Vagina (tissue), 2 donors: ENCODE results near the gene ADGRL3. TPM values are rescaled to one million over a fixed set of nuclear protein-coding genes. Genes with fewer than 3 reads are reported as not detected.

Source experiments
- DNase-seq, 2 donors: peaks; one replicate each; pipeline ENCODE4 v3.0.0-alpha.2; 2017; ENCODE audit errors: extremely low spot score in 2 of 2
- H3K27ac ChIP-seq: fragments of 200-600 bp; sonication (generic); one replicate; pipeline ENCODE4 v1.5.1; 2019
- H3K27me3 ChIP-seq: fragments of 200-600 bp; sonication (generic); one replicate; pipeline ENCODE4 v1.5.1; 2019
- H3K36me3 ChIP-seq, 2 donors: fragments of 200-600 bp; sonication (generic); one replicate each; pipeline ENCODE4 v1.5.1; 2017 to 2019
- H3K4me1 ChIP-seq: fragments of 200-600 bp; sonication (generic); one replicate; pipeline ENCODE4 v1.5.1; 2019
- H3K4me3 ChIP-seq, 2 donors: fragments of 200-600 bp; sonication (generic); 1 replicate in 1 of 2; 2 replicates in 1 of 2; pipeline ENCODE4 v1.5.1; 2016 to 2019
- H3K9me3 ChIP-seq: fragments of 200-600 bp; sonication (generic); one replicate; pipeline ENCODE4 v1.5.1; 2019
- CTCF ChIP-seq, 3 experiments: fragments of 450-650 bp in 2 of 3; fragments of 200-600 bp in 1 of 3; sonication (generic) in 1 of 3; IDR thresholded peaks; one replicate each; pipeline ENCODE4 v1.5.1; 2017 to 2019; ENCODE audit warnings: antibody characterized with exemption in 3 of 3, mild to moderate bottlenecking in 2 of 3, moderate library complexity in 2 of 3
- POLR2A ChIP-seq, 2 donors: fragments of 450-650 bp; IDR thresholded peaks; one replicate each; pipeline ENCODE4 v1.6.1; 2017; ENCODE audit warnings: antibody characterized with exemption in 2 of 2, mild to moderate bottlenecking in 2 of 2, moderate library complexity in 2 of 2
- POLR2AphosphoS5 ChIP-seq, 2 donors: sonication (generic); formaldehyde crosslinking; IDR thresholded peaks; one replicate each; pipeline ENCODE4 v1.9.0; 2017; ENCODE audit warnings: antibody characterized with exemption in 2 of 2, mild to moderate bottlenecking in 2 of 2, low read depth in 1 of 2; ENCODE audit not compliant: insufficient read depth in 1 of 2
- intact Hi-C: fragments of 100-400 bp; cut with DNase I; formaldehyde crosslinking; loops from one replicate; pipeline ENCODE4 v1.15.1; 2023
- total RNA-seq: library from RNA; depleted of rRNA; stranded (reverse); fragments of >200 nt; gene quantifications from one replicate; pipeline ENCODE4 v1.2.3, GENCODE V29; 2016

Gene ADGRL3
- total RNA-seq, 1 donor from 2014 or later: 16.9 TPM

- Histone ChIP-seq H3K4me3 (no peak overlapping the region), H3K36me3 (no peaks in the 10 kb centered on the region), H3K4me1 (no peaks in the 10 kb centered on the region), H3K9me3 (no peaks in the 10 kb centered on the region), H3K27ac (no peak overlapping the region), H3K27me3 (no peaks in the 10 kb centered on the region)
- DNase-seq: no peak
- intact Hi-C loops: no loop called here
- TF ChIP-seq POLR2AphosphoS5 (IDR thresholded peaks at IDR 0.05; ENCODE audit: insufficient read depth in 1 of 2, low read depth in 1 of 2) (no peak), CTCF (IDR thresholded peaks at IDR 0.05) (no peak), POLR2A (IDR thresholded peaks at IDR 0.05) (no peak)
Observed at GRCh38 chr4:61223385-61223784, 23.3 kb downstream of the ADGRL3 start.

DNA sequence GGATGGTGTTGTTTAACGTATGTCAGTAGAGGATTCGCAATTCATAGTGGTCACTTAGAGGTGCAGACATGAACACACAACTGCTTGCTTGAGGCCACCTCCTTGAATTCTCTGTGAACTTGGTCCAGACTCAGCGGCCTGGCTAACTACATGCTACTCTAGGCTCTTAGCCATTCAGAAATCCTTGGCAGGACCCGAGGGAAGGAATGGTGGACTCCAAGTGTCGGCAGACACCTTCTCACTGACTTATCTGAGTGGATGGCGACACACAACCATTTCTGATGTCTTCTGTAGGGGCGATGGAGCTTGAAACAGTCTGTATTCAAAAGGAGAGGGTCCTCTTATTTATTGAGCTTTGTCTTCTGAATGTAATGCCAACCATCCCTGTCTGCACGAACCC is 24.4 kb downstream of the ADGRL3 start:
- Histone ChIP-seq H3K4me3 (no peak overlapping the region), H3K27ac (no peak overlapping the region), H3K27me3 (no peaks in the 10 kb centered on the region), H3K36me3 (no peaks in the 10 kb centered on the region), H3K4me1 (no peaks in the 10 kb centered on the region), H3K9me3 (no peaks in the 10 kb centered on the region)
- TF ChIP-seq POLR2AphosphoS5 (IDR thresholded peaks at IDR 0.05; ENCODE audit: insufficient read depth in 1 of 2, low read depth in 1 of 2) (no peak), CTCF (IDR thresholded peaks at IDR 0.05) (no peak), POLR2A (IDR thresholded peaks at IDR 0.05) (no peak)
- intact Hi-C loops: no loop called here
- DNase-seq: no peak

DNA sequence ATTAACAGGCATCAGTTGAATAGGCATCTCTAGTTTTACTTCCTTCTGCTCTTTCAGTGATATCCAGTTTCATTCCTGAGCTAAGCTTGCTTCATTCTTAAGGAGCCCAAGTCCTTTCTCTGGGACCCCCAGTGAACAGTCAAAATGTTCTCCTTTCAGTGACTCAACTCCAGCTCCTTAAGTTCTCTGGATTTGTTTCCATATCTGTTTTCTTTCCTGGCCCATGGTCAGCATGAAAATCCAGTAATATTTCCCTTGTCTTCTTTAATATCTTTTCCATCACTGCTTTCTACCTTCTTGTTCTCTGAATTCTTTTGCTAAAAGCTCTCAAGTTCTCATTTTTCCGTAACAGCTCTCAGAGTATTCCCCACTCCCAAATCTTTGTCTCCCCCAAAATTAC is 25.5 kb downstream of the ADGRL3 start:
- H3K4me1 ChIP-seq: no peaks in the 10 kb centered on the region
- no peaks in the 10 kb centered on the region for H3K36me3 ChIP-seq
- no peak overlapping the region for H3K4me3 ChIP-seq
- no peak for DNase-seq
- intact Hi-C loops: no loop called here
- H3K27ac ChIP-seq: no peak overlapping the region
- H3K9me3 ChIP-seq: no peaks in the 10 kb centered on the region
- no peaks in the 10 kb centered on the region for H3K27me3 ChIP-seq
- TF ChIP-seq POLR2A (IDR thresholded peaks at IDR 0.05) (no peak), POLR2AphosphoS5 (IDR thresholded peaks at IDR 0.05; ENCODE audit: insufficient read depth in 1 of 2, low read depth in 1 of 2) (no peak), CTCF (IDR thresholded peaks at IDR 0.05) (no peak)

DNA sequence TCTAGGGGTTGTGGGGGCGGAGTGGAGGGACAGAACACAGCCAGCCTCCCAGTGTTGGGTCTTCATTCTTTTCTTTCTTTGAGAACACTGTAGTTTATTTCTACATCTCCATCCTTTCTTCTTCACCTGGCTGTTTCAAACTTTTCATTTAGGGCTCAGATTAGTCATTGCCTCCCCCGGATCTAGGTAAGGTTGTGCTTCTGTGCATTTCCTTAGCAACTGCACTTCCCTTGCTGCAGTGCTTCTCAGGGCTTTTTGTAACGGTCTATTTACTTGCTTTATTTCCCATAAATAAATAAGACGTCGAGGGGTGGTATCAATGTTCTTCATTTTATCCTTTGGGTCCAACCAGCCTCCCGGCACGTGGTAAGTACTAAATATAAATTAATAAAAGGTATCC is 31.3 kb downstream of the ADGRL3 start:
- Histone ChIP-seq H3K4me1 (no peaks in the 10 kb centered on the region), H3K36me3 (no peaks in the 10 kb centered on the region), H3K27ac (no peak overlapping the region), H3K27me3 (no peaks in the 10 kb centered on the region), H3K9me3 (no peaks in the 10 kb centered on the region), H3K4me3 (no peak overlapping the region)
- intact Hi-C loops: no loop called here
- DNase-seq: no peak
- no peak for TF ChIP-seq POLR2AphosphoS5 (IDR thresholded peaks at IDR 0.05; ENCODE audit: insufficient read depth in 1 of 2, low read depth in 1 of 2)
- no peak for TF ChIP-seq CTCF (IDR thresholded peaks at IDR 0.05)
- no peak for TF ChIP-seq POLR2A (IDR thresholded peaks at IDR 0.05)

GRCh38 chr4:61239250-61239649 is 39.1 kb downstream of the ADGRL3 start:
- Histone ChIP-seq H3K9me3 (no peaks in the 10 kb centered on the region), H3K27ac (no peak overlapping the region), H3K4me3 (no peak overlapping the region), H3K36me3 (no peaks in the 10 kb centered on the region), H3K27me3 (no peaks in the 10 kb centered on the region), H3K4me1 (no peaks in the 10 kb centered on the region)
- intact Hi-C loops: no loop called here
- TF ChIP-seq POLR2A (IDR thresholded peaks at IDR 0.05) (no peak), CTCF (IDR thresholded peaks at IDR 0.05) (no peak), POLR2AphosphoS5 (IDR thresholded peaks at IDR 0.05; ENCODE audit: insufficient read depth in 1 of 2, low read depth in 1 of 2) (no peak)
- no peak for DNase-seq
